ENCODE data around the gene YAF2.

Gene YAF2

GRCh38 chr12:42144408-42145196, 93.4 kb downstream of the YAF2 start, which contains the start of gene GXYLT1:
TSS of gene GXYLT1 (minus strand) at chr12:42144874. CDS start at chr12:42144646, 228 bp downstream.
- Histone ChIP-seq H3K27ac (ENCODE audit: poor library complexity, severe bottlenecking) (peak within 1 kb of the TSS; percentile 75), H3K4me3 (ENCODE audit: severe bottlenecking) (peak within 1 kb of the TSS; percentile 77), H3K27me3 (ENCODE audit: insufficient read depth, poor library complexity, severe bottlenecking) (no peaks in the 10 kb centered on the region), H3K36me3 (ENCODE audit: low read depth) (no peaks in the 10 kb centered on the region), H3K4me1 (ENCODE audit: insufficient read depth, poor library complexity, severe bottlenecking) (peaks cover 7% of the 10 kb centered on the region), H3K9me3 (ENCODE audit: severe bottlenecking) (no peaks in the 10 kb centered on the region)
- peak; percentile 91 for ATAC-seq (ENCODE audit: low read depth)
- peak; percentile 92 for DNase-seq (ENCODE audit: low spot score)
- TF ChIP-seq CTCF (IDR thresholded peaks at IDR 0.05; ENCODE audit: poor library complexity, severe bottlenecking): no peak

GRCh38 chr12:42144158-42144407, 94.0 kb downstream of the YAF2 start:
- peaks cover 7% of the 10 kb centered on the region for H3K4me1 ChIP-seq (ENCODE audit: insufficient read depth, poor library complexity, severe bottlenecking)
- no peak for TF ChIP-seq CTCF (IDR thresholded peaks at IDR 0.05; ENCODE audit: poor library complexity, severe bottlenecking)
- no peaks in the 10 kb centered on the region for H3K27me3 ChIP-seq (ENCODE audit: insufficient read depth, poor library complexity, severe bottlenecking)
- ATAC-seq (ENCODE audit: low read depth) (no peak; the same call in 2 of the 3 replicates), DNase-seq (ENCODE audit: low spot score) (no peak)
- peak overlapping the region; percentile 75 for H3K27ac ChIP-seq (ENCODE audit: poor library complexity, severe bottlenecking)
- no peaks in the 10 kb centered on the region for H3K9me3 ChIP-seq (ENCODE audit: severe bottlenecking)
- peak overlapping the region; percentile 77 for H3K4me3 ChIP-seq (ENCODE audit: severe bottlenecking)
- no peaks in the 10 kb centered on the region for H3K36me3 ChIP-seq (ENCODE audit: low read depth)

- Histone ChIP-seq H3K9me3 (ENCODE audit: severe bottlenecking) (no peaks in the 10 kb centered on the region), H3K4me1 (ENCODE audit: insufficient read depth, poor library complexity, severe bottlenecking) (peaks cover 7% of the 10 kb centered on the region)
- ATAC-seq (ENCODE audit: low read depth): peak; percentile 27; the same call in 1 of the 3 replicates
Observed at GRCh38 chr12:42143452-42144157, 94.4 kb downstream of the YAF2 start.

DNA sequence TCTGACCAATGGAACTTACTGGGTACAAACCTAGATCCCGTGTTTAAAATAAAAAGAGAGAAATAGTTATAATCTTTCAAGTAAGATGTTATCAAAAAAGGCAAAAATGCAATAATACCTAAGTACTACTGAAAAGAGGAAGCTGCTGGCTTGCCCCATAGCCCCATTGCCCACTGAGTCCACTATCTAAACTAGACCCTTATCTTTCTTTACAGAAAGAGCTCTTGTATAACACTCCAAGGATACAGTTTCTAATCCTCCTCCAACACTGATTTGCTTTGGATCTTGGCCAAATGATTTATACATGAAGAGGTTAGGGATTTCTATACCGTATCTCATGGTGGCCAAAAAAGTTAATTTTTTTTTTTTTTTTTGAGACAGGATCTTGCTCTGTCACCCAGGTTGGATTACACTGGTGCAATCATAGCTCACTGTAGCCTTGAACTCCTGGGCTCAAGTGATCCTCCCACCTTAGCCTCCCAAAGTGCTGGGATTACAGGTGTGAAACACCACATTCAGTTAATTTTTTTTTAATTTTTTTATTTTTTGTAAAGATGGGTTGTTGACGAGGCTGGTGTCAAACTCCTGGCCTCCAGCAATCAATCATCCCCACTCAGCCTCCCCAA, 96.0 kb downstream of the YAF2 start:
- ATAC-seq (ENCODE audit: low read depth) (no peak), DNase-seq (ENCODE audit: low spot score) (no peak)
- Histone ChIP-seq H3K27me3 (ENCODE audit: insufficient read depth, poor library complexity, severe bottlenecking) (no peaks in the 10 kb centered on the region), H3K27ac (ENCODE audit: poor library complexity, severe bottlenecking) (no peak overlapping the region), H3K4me1 (ENCODE audit: insufficient read depth, poor library complexity, severe bottlenecking) (peaks cover 7% of the 10 kb centered on the region), H3K9me3 (ENCODE audit: severe bottlenecking) (no peaks in the 10 kb centered on the region), H3K4me3 (ENCODE audit: severe bottlenecking) (no peak overlapping the region), H3K36me3 (ENCODE audit: low read depth) (no peaks in the 10 kb centered on the region)
- TF ChIP-seq CTCF (IDR thresholded peaks at IDR 0.05; ENCODE audit: poor library complexity, severe bottlenecking): no peak

More at GRCh38 chr12:42143452-42144157, 94.4 kb downstream of the YAF2 start:
- peak overlapping the region; percentile 75 for H3K27ac ChIP-seq (ENCODE audit: poor library complexity, severe bottlenecking)
- H3K27me3 ChIP-seq (ENCODE audit: insufficient read depth, poor library complexity, severe bottlenecking): no peaks in the 10 kb centered on the region
- H3K36me3 ChIP-seq (ENCODE audit: low read depth): no peaks in the 10 kb centered on the region
- TF ChIP-seq CTCF (IDR thresholded peaks at IDR 0.05; ENCODE audit: poor library complexity, severe bottlenecking): no peak
- peak overlapping the region; percentile 77 for H3K4me3 ChIP-seq (ENCODE audit: severe bottlenecking)
- no peak for DNase-seq (ENCODE audit: low spot score)

Data from RWPE2 (cell line).